SK-N-SH (cell line): ENCODE results near the gene VWA5B1. TPM values are rescaled to one million over a fixed set of nuclear protein-coding genes. Genes with fewer than 3 reads are reported as not detected.

Experiments used
- CTCF ChIA-PET: fragments of 300-600, 350-600 bp; formaldehyde crosslinking; extraction: SDS; loops from one replicate; lab custom pipeline; 2021; lab: Yijun Ruan, JAX
- POLR2A ChIA-PET: fragments of 350-600 bp; sonication (Branson Sonifier 250); formaldehyde crosslinking; extraction: SDS; loops from one replicate; lab custom pipeline; 2020; ENCODE audit warnings: antibody characterized with exemption, inconsistent platforms; lab: Yijun Ruan, JAX
- DNase-seq: peaks from one replicate; pipeline ENCODE4 v3.0.0; 2012
- H2AFZ ChIP-seq: fragments of 200-600 bp; sonication (generic); 2 replicates; pipeline ENCODE4 v1.8.1; 2016; ENCODE audit warnings: antibody characterized with exemption, mild to moderate bottlenecking, low read depth
- H3F3A ChIP-seq: fragments of 200-600 bp; sonication (generic); replicated peaks from 2 replicates; pipeline ENCODE3; 2016; ENCODE audit warnings: antibody characterized with exemption, mild to moderate bottlenecking; ENCODE audit not compliant: insufficient read depth
- H3K27ac ChIP-seq, 2 experiments: fragments of 200-500 bp in 1 of 2; fragments of 200-600 bp in 1 of 2; sonication (Bioruptor generic) in 1 of 2; sonication (generic), shearing (Covaris generic) in 1 of 2; 2 replicates each; pipeline versions ENCODE4 v1.5.1 to v1.6.1; 2014 to 2016; ENCODE audit warnings: low read depth in 2 of 2, inconsistent platforms in 1 of 2, low read length in 1 of 2, mild to moderate bottlenecking in 1 of 2, mixed read lengths in 1 of 2
- H3K27me3 ChIP-seq: fragments of 200-600 bp; sonication (generic), shearing (Covaris generic); 2 replicates; pipeline ENCODE4 v1.6.1; 2016; ENCODE audit warnings: mixed run types; ENCODE audit not compliant: insufficient read depth
- H3K36me3 ChIP-seq, 2 experiments: fragments of 200-500 bp in 1 of 2; fragments of 200-600 bp in 1 of 2; sonication (Bioruptor generic) in 1 of 2; sonication (generic) in 1 of 2; replicated peaks in 1 of 2; 2 replicates each; pipeline versions ENCODE3 to v1.5.1; 2014 to 2016; ENCODE audit warnings: low read length in 1 of 2, mild to moderate bottlenecking in 1 of 2; ENCODE audit not compliant: insufficient read depth in 2 of 2, control insufficient read depth in 1 of 2
- H3K4me1 ChIP-seq, 2 experiments: fragments of 200-500 bp in 1 of 2; fragments of 200-600 bp in 1 of 2; sonication (Bioruptor generic) in 1 of 2; sonication (generic), shearing (Covaris generic) in 1 of 2; 2 replicates each; pipeline versions ENCODE4 v1.5.1 to v1.6.1; 2014 to 2016; ENCODE audit warnings: low read depth in 1 of 2, low read length in 1 of 2, mixed run types in 1 of 2; ENCODE audit not compliant: insufficient read depth in 2 of 2, control insufficient read depth in 1 of 2
- H3K4me2 ChIP-seq: fragments of 200-600 bp; sonication (generic), shearing (Covaris generic); 2 replicates; pipeline ENCODE4 v1.6.1; 2017; ENCODE audit warnings: mixed run types
- H3K4me3 ChIP-seq, 2 experiments: fragments of 200-500 bp in 1 of 2; fragments of 200-600 bp in 1 of 2; sonication (Bioruptor generic) in 1 of 2; sonication (generic), shearing (Covaris generic) in 1 of 2; 2 replicates each; pipeline versions ENCODE4 v1.5.1 to v1.8.1; 2014 to 2016; ENCODE audit warnings: low read depth in 2 of 2, inconsistent platforms in 1 of 2, low read length in 1 of 2, mild to moderate bottlenecking in 1 of 2, mixed read lengths in 1 of 2, moderate library complexity in 1 of 2
- H3K79me2 ChIP-seq: fragments of 200-600 bp; sonication (generic); 2 replicates; pipeline ENCODE4 v1.8.1; 2017; ENCODE audit warnings: mild to moderate bottlenecking; ENCODE audit not compliant: insufficient read depth
- H3K9ac ChIP-seq: fragments of 200-600 bp; sonication (generic); 2 replicates; pipeline ENCODE4 v1.6.1; 2017; ENCODE audit warnings: mixed run types
- H3K9me2 ChIP-seq: fragments of 200-600 bp; sonication (generic); 2 replicates; pipeline ENCODE4 v1.6.1; 2017; ENCODE audit warnings: mixed run types
- H3K9me3 ChIP-seq: fragments of 200-600 bp; sonication (generic); 2 replicates; pipeline ENCODE4 v1.6.1; 2017; ENCODE audit warnings: mixed run types, mild to moderate bottlenecking, moderate library complexity
- H4K20me1 ChIP-seq: fragments of 200-600 bp; sonication (generic); 2 replicates; pipeline ENCODE4 v1.6.1; 2017; ENCODE audit warnings: mild to moderate bottlenecking, mixed run types; ENCODE audit not compliant: insufficient read depth
- CHD2 ChIP-seq: fragments of 150-350 bp; IDR thresholded peaks from 2 replicates; pipeline ENCODE4 v1.6.1; 2018; ENCODE audit warnings: low read length; ENCODE audit not compliant: partially characterized antibody
- ELF1 ChIP-seq: IDR thresholded peaks from 2 replicates; pipeline ENCODE4 v1.4.0; 2012
- FOSL2 ChIP-seq: IDR thresholded peaks from 2 replicates; pipeline ENCODE4 v1.4.0; 2012; ENCODE audit warnings: low read depth, mild to moderate bottlenecking, moderate library complexity, borderline replicate concordance
- GABPA ChIP-seq: IDR thresholded peaks from 2 replicates; pipeline ENCODE4 v1.4.0; 2012; ENCODE audit warnings: low read depth, mild to moderate bottlenecking
- JUND ChIP-seq: IDR thresholded peaks from 2 replicates; pipeline ENCODE4 v1.4.0; 2012
- MEF2A ChIP-seq: IDR thresholded peaks from 2 replicates; pipeline ENCODE4 v1.4.0; 2012; ENCODE audit warnings: low read depth, borderline replicate concordance
- MXI1 ChIP-seq: IDR thresholded peaks from 2 replicates; pipeline ENCODE4 v1.6.1; 2012; ENCODE audit warnings: mild to moderate bottlenecking, low read depth, low read length, improper control_type of control experiment
- NFIC ChIP-seq: IDR thresholded peaks from 2 replicates; pipeline ENCODE4 v1.4.0; 2012; ENCODE audit warnings: borderline replicate concordance
- POLR2AphosphoS5 ChIP-seq: IDR thresholded peaks from 2 replicates; pipeline ENCODE4 v1.6.1; 2012; ENCODE audit warnings: low read depth, low read length
- RAD21 ChIP-seq: IDR thresholded peaks from 2 replicates; pipeline ENCODE4 v1.6.1; 2012; ENCODE audit warnings: mild to moderate bottlenecking, low read length
- REST ChIP-seq: IDR thresholded peaks from 2 replicates; pipeline ENCODE4 v1.6.1; 2012; ENCODE audit warnings: mild to moderate bottlenecking, low read depth, low read length, moderate library complexity
- RFX5 ChIP-seq: IDR thresholded peaks from 2 replicates; pipeline ENCODE4 v1.6.1; 2012; ENCODE audit warnings: mild to moderate bottlenecking, improper control_type of control experiment, low read length
- SIN3A ChIP-seq: IDR thresholded peaks from 2 replicates; pipeline ENCODE4 v1.6.1; 2012; ENCODE audit warnings: low read depth, mild to moderate bottlenecking, low read length, moderate library complexity, borderline replicate concordance
- TCF12 ChIP-seq: IDR thresholded peaks from 2 replicates; pipeline ENCODE4 v1.4.0; 2012
- YY1 ChIP-seq: IDR thresholded peaks from 2 replicates; pipeline ENCODE4 v1.4.0; 2012; ENCODE audit warnings: low read depth, mild to moderate bottlenecking
- WGBS: methylation state at CpG from one replicate; pipeline ENCODE4 v1.1.6; 2017; ENCODE audit warnings: low lambda C conversion rate; 5-methylcytosine and 5-hydroxymethylcytosine counted together
- polyA plus RNA-seq, 3 experiments: library from polyadenylated mRNA; depleted of rRNA; stranded (reverse); fragments of >200 nt; gene quantifications; 2 replicates each; pipeline ENCODE4 v1.2.3, GENCODE V29; 2012
- TF ChIP-seq, protein P1 (sequence below): fragments of 200-600 bp; sonication (generic); IDR thresholded peaks from 2 replicates; pipeline ENCODE4 v1.6.1; 2017; ENCODE audit warnings: antibody characterized with exemption, mild to moderate bottlenecking, moderate library complexity
- TF ChIP-seq, protein P2 (sequence below): IDR thresholded peaks from 2 replicates; pipeline ENCODE4 v1.4.0; 2012; ENCODE audit warnings: low read depth, borderline replicate concordance
- TF ChIP-seq, protein P3 (sequence below): IDR thresholded peaks from 2 replicates; pipeline ENCODE4 v1.4.0; 2012; ENCODE audit warnings: low read depth

The VWA5B1 gene
- polyA plus RNA-seq, 1 of the 3 experiments (the other 2 are of a cell fraction) = not detected

DNA sequence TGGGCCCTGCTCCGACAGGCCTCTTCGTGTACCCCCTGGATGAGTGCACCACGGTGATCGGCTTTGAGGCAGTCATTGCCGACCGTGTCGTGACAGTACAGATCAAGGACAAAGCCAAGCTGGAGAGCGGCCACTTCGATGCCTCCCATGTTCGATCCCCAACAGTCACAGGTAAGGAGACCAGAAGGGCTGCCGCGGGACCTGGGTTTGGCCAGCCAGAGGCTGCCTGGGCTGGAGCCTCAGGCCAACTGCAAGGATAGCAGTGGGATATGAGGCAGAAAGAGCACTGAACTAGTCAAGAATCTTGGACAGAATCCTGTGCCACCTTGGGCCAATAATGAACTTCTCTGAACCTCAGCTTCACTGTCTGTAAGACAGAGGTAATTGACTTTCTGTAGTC, 22.1 kb downstream of the VWA5B1 start:
- H2AFZ ChIP-seq = no peak overlapping the region
- peaks cover 0 to 13% of the 10 kb centered on the region in 2 experiments; a peak in 1 of 4 replicates for H3K4me1 ChIP-seq
- H4K20me1 ChIP-seq = no peaks in the 10 kb centered on the region
- WGBS = 60% methylated on average over 2 of the region's 12 CpGs
- no peak overlapping the region for H3K4me3 ChIP-seq
- H3K9me3 ChIP-seq = no peaks in the 10 kb centered on the region
- DNase-seq = no peak
- ChIA-PET CTCF (interaction anchor here (1.3 kb wide), 2 partner anchors 12 to 15 kb away, joined by 3 read pairs; no protein-coding TSS in a partner anchor), POLR2A (no interaction called here)
- no peak overlapping the region for H3K9ac ChIP-seq
- H3K27me3 ChIP-seq = no peaks in the 10 kb centered on the region; the same call in 1 of the 2 replicates
- H3K4me2 ChIP-seq = no peak overlapping the region
- H3K36me3 ChIP-seq = no peaks in the 10 kb centered on the region
- no peak overlapping the region for H3K27ac ChIP-seq
- no peak for TF ChIP-seq TCF12
- TF ChIP-seq RFX5 = no peak
- no peak for TF ChIP-seq NFIC
- TF ChIP-seq POLR2AphosphoS5 = no peak
- TF ChIP-seq GABPA = no peak
- TF ChIP-seq, protein P1, sequence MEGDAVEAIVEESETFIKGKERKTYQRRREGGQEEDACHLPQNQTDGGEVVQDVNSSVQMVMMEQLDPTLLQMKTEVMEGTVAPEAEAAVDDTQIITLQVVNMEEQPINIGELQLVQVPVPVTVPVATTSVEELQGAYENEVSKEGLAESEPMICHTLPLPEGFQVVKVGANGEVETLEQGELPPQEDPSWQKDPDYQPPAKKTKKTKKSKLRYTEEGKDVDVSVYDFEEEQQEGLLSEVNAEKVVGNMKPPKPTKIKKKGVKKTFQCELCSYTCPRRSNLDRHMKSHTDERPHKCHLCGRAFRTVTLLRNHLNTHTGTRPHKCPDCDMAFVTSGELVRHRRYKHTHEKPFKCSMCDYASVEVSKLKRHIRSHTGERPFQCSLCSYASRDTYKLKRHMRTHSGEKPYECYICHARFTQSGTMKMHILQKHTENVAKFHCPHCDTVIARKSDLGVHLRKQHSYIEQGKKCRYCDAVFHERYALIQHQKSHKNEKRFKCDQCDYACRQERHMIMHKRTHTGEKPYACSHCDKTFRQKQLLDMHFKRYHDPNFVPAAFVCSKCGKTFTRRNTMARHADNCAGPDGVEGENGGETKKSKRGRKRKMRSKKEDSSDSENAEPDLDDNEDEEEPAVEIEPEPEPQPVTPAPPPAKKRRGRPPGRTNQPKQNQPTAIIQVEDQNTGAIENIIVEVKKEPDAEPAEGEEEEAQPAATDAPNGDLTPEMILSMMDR = no peak
- no peak for TF ChIP-seq JUND
- TF ChIP-seq, protein P2, sequence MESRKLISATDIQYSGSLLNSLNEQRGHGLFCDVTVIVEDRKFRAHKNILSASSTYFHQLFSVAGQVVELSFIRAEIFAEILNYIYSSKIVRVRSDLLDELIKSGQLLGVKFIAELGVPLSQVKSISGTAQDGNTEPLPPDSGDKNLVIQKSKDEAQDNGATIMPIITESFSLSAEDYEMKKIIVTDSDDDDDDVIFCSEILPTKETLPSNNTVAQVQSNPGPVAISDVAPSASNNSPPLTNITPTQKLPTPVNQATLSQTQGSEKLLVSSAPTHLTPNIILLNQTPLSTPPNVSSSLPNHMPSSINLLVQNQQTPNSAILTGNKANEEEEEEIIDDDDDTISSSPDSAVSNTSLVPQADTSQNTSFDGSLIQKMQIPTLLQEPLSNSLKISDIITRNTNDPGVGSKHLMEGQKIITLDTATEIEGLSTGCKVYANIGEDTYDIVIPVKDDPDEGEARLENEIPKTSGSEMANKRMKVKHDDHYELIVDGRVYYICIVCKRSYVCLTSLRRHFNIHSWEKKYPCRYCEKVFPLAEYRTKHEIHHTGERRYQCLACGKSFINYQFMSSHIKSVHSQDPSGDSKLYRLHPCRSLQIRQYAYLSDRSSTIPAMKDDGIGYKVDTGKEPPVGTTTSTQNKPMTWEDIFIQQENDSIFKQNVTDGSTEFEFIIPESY = no peak
- no peak for TF ChIP-seq SIN3A
- TF ChIP-seq RAD21 = no peak
- TF ChIP-seq YY1 = no peak
- no peak for TF ChIP-seq FOSL2
- TF ChIP-seq CHD2 = no peak
- TF ChIP-seq, protein P3, sequence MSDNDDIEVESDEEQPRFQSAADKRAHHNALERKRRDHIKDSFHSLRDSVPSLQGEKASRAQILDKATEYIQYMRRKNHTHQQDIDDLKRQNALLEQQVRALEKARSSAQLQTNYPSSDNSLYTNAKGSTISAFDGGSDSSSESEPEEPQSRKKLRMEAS = no peak
- no peaks in the 10 kb centered on the region for H3F3A ChIP-seq
- no peaks in the 10 kb centered on the region for H3K9me2 ChIP-seq
- no peaks in the 10 kb centered on the region for H3K79me2 ChIP-seq

GRCh38 chr1:20317471-20317870, 26.8 kb downstream of the VWA5B1 start:
- no peaks in the 10 kb centered on the region for H3F3A ChIP-seq
- no peak for DNase-seq
- peaks cover 0 to 21% of the 10 kb centered on the region in 2 experiments; a peak in 1 of 4 replicates for H3K4me1 ChIP-seq
- no peak overlapping the region for H2AFZ ChIP-seq
- H3K4me2 ChIP-seq = no peak overlapping the region
- no peak overlapping the region for H3K9ac ChIP-seq
- no peak overlapping the region for H3K4me3 ChIP-seq
- no peaks in the 10 kb centered on the region for H3K9me3 ChIP-seq
- H3K27ac ChIP-seq = no peak overlapping the region
- peaks cover 5% of the 10 kb centered on the region; the same call in 1 of the 2 replicates for H3K27me3 ChIP-seq
- no peaks in the 10 kb centered on the region for H3K9me2 ChIP-seq
- CTCF ChIA-PET = interaction anchor here (1.3 kb wide), 1 partner anchor 105 kb away, joined by 4 read pairs; no protein-coding TSS in a partner anchor
- TF ChIP-seq MXI1 = no peak
- no peak for TF ChIP-seq MEF2A
- TF ChIP-seq, protein P3 = no peak
- no peak for TF ChIP-seq REST
- TF ChIP-seq TCF12 = no peak
- no peak for TF ChIP-seq ELF1
- TF ChIP-seq, all 33 proteins: peak for 0
- Histone ChIP-seq H3K79me2 (no peaks in the 10 kb centered on the region), H4K20me1 (no peaks in the 10 kb centered on the region), H3K36me3 (no peaks in the 10 kb centered on the region)
- 68% methylated on average over 9 of the region's 11 CpGs for WGBS
- POLR2A ChIA-PET = no interaction called here
